LNCAP (cell line): ENCODE measurements around the gene APOBEC3A.

Experiments used
- CTCF ChIP-seq: fragments of 450-650 bp; IDR thresholded peaks from 2 replicates; pipeline ENCODE4 v1.5.1; 2017; ENCODE audit warnings: mild to moderate bottlenecking

The APOBEC3A gene

DNA sequence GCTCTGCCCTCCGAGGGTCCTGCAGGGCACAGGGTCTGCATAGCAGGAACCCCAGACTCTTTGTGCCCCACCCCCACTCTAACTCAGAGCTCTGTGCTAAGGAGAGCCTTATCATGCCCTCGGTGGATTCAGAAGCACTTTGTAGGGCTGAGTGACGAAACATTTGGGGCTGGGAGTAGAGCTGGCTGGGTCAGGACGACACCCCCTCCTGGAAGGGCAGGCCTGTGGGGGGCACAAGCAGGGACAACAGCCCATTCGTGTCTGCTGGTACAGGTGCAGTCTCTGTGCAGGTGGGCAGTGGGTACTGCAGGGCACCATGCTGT, 8.9 kb downstream of the APOBEC3A start:
- no peak for TF ChIP-seq CTCF

DNA sequence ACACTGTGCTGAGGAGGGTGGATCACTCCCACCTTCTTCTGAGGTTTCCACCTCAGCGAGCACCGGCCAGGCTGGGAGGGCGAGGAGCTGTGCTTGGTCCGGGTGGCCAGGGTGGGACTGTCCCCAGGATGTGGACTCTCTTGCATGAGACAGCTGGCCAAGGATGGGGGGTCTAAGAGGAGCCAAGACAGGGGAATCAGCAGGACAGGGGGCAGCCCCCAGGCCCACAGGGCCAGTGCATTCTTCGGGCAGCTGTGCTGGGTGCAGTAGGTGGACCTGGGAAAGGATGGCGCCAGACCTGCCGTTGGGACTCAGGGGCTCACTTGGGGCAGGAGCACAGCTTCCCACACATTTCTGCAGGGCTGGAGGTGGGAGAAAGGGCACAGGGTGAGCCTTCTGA, 9.5 kb downstream of the APOBEC3A start:
- TF ChIP-seq CTCF = no peak

GRCh38 chr22:38967451-38968450, 10.3 kb downstream of the APOBEC3A start:
- TF ChIP-seq CTCF = no peak

- TF ChIP-seq CTCF = no peak
These were observed 11.4 kb downstream of the APOBEC3A start for GRCh38 chr22:38968801-38969200.

DNA sequence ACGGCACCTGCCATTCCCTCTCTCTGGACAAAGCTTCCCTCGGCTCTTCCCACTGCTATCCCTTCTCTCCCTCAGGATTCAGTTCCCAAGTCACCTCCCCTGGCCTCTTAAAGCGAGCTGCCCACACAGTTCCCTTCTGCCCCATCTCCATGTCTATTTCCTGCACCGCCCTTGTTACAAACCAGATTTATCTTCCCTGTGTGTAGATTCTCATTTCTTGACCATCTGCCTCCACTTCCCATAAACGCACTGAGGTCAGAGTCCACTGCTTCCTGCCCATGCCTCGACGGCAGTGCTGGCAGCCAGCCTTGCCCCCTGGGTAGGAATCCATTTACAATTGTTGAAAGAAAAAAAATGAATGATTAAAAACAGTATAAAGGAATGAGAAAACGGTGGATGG, 13.1 kb downstream of the APOBEC3A start:
- no peak for TF ChIP-seq CTCF

DNA sequence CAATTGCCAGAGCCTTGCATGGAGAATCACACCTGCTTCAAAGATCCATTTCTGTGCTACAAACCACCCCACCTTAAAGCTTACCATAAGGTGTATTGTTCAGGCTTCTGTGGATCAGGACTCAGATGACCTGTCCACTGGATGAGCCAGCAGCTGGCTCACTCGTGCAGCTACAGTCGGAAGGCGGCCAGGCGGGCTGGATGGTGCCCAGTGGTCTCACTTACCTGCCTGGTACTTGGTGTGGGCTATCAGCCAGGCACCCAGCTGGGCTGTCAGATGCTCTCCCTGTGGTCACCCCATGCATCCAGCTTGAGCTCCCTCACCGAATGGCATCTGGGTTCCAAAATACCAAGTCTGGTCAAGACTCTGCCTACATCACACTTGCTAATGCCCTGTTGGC, 13.8 kb downstream of the APOBEC3A start:
- TF ChIP-seq CTCF = no peak

GRCh38 chr22:38971791-38972190, 14.4 kb downstream of the APOBEC3A start:
- no peak for TF ChIP-seq CTCF

DNA sequence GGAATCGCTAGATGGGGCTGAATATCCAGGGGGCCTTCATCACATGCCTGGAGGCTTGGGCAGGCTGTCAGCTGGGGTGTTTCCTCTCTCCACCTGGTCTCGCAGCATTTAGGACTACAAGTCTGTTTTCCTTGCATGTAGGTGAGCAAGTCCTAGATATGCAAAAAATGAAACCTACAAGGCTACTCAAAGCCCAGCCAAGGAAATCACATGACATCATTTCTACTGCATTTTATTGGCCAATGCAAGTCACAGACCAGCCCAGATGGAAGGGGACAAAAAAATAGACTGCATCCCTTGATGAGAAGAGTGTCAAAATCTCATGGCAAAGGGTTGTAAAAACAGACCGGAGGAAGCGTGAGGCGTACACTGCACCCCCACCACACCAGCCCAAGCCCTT, 15.1 kb downstream of the APOBEC3A start:
- no peak for TF ChIP-seq CTCF
